ENCODE measurements around the gene SIK2. TPM values are rescaled to one million over a fixed set of nuclear protein-coding genes. Genes with fewer than 3 reads are reported as not detected.
"Not testable (repeated sequence)": the region's sequence is repeated elsewhere in the genome, so short reads cannot be mapped to it uniquely, and the experiment has no call there.

The SIK2 gene
- total RNA-seq, 1 experiment from 2014 or later = 9.0 TPM

- H3K9me2 ChIP-seq (replicated peaks; ENCODE audit: low read length) = no peaks in the 10 kb centered on the region
- no peak overlapping the region for H3K4me3 ChIP-seq (ENCODE audit: low read length)
- peaks cover 11% of the 10 kb centered on the region for H3F3A ChIP-seq (ENCODE audit: low read length, unreplicated experiment)
- H2AFZ ChIP-seq (ENCODE audit: low read length) = no peak overlapping the region
- ChIA-PET CTCF (no interaction called here), POLR2A (ENCODE audit: unreplicated experiment) (no interaction called here)
- DNase-seq (no peak), ATAC-seq (no peak)
- no peak overlapping the region for H3K4me2 ChIP-seq (ENCODE audit: low read length)
- TF ChIP-seq EZH2 (IDR thresholded peaks at IDR 0.05; ENCODE audit: low read length, unreplicated experiment) (no peak), EZH2phosphoT487 (IDR thresholded peaks at IDR 0.05; ENCODE audit: borderline replicate concordance, low read length) (no peak)
- H4K20me1 ChIP-seq (ENCODE audit: low read length) = no peaks in the 10 kb centered on the region
- BruUV-seq (replicated peaks) = no TSS peak
- no peaks in the 10 kb centered on the region for H3K9me3 ChIP-seq (ENCODE audit: low read length)
- no peaks in the 10 kb centered on the region for H3K27me3 ChIP-seq (ENCODE audit: low read length)
- no peak overlapping the region for H3K27ac ChIP-seq (ENCODE audit: low read length)
- no peaks in the 10 kb centered on the region for H3K79me2 ChIP-seq (ENCODE audit: low read length)
- H3K4me1 ChIP-seq (ENCODE audit: insufficient read depth, low read length) = peaks cover 19% of the 10 kb centered on the region
- intact Hi-C loops (cut with micrococcal nuclease) = no loop called here
- no peak overlapping the region for H3K9ac ChIP-seq (ENCODE audit: low read length)
- H3K36me3 ChIP-seq (ENCODE audit: low read depth, low read length) = no peaks in the 10 kb centered on the region; the same call in 1 of the 2 replicates
Measured at GRCh38 chr11:111714522-111714921, 112.3 kb downstream of the SIK2 start.

DNA sequence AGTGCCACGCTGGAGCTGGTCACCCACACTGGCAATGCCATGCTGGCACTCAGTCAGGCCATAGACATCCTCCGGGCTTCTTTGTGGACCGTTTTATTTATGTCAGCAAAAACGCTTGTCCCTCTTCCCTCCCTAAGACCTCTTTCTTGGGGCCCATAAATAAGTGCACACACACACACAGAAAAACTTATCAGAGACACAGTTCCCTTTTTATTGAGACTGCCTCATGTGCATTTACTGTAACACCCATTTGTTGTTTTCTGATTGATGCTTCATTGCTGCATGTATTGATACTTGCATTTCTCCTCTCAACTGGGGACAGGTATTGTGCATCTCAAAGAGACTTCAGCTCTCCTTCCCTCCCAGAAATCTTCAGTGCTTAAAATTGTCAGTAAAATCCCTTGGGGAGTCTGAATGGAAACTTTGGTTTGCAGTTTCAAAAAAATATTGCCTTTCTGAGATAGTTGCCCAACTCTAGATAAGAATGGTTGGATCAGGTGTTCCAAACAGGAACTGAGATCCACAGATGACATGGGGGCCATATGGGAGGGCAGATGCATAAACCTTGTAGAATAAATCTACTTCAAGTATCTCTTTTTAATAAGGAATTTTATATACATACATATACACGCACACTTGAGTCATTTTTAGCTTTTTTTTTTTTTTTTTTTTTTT lies 113.0 kb downstream of the SIK2 start:
- ATAC-seq = no peak
- Histone ChIP-seq H3K9ac (ENCODE audit: low read length) (no peak overlapping the region), H3F3A (ENCODE audit: low read length, unreplicated experiment) (peaks cover 11% of the 10 kb centered on the region), H3K4me2 (ENCODE audit: low read length) (no peak overlapping the region), H3K27me3 (ENCODE audit: low read length) (no peaks in the 10 kb centered on the region), H4K20me1 (ENCODE audit: low read length) (no peaks in the 10 kb centered on the region), H3K27ac (ENCODE audit: low read length) (no peak overlapping the region), H3K4me3 (ENCODE audit: low read length) (no peak overlapping the region), H2AFZ (ENCODE audit: low read length) (no peak overlapping the region), H3K4me1 (ENCODE audit: insufficient read depth, low read length) (peaks cover 21% of the 10 kb centered on the region), H3K9me2 (replicated peaks; ENCODE audit: low read length) (no peaks in the 10 kb centered on the region), H3K36me3 (ENCODE audit: low read depth, low read length) (peaks cover 7% of the 10 kb centered on the region; the same call in 1 of the 2 replicates), H3K9me3 (ENCODE audit: low read length) (no peaks in the 10 kb centered on the region), H3K79me2 (ENCODE audit: low read length) (no peaks in the 10 kb centered on the region)
- TF ChIP-seq EZH2 (IDR thresholded peaks at IDR 0.05; ENCODE audit: low read length, unreplicated experiment) (no peak), EZH2phosphoT487 (IDR thresholded peaks at IDR 0.05; ENCODE audit: borderline replicate concordance, low read length) (no peak), CTCF (conservative IDR thresholded peaks at IDR 0.05; ENCODE audit: low read depth, low read length) (no peak)
- BruUV-seq (replicated peaks) = no TSS peak
- DNase-seq = no peak
- CTCF ChIA-PET = no interaction called here
- intact Hi-C loops (cut with micrococcal nuclease) = no loop called here
- POLR2A ChIA-PET (ENCODE audit: unreplicated experiment) = no interaction called here

DNA sequence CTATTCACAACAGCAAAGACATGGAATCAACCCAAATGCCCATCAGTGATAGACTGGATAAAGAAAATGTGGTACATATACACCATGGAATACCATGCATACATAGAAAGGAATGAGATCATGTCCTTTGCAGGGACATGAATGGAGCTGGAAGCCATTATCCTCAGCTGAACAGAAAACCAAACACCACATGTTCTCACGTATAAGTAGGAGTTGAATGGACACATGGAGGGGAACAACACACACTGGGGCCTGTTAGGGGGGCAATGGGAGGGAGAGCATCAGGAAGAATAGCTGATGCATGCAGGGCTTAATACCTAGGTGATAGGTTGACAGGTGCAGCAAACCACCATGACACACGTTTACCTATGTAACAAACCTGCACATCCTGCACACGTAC lies 115.4 kb downstream of the SIK2 start:
- H3K79me2 ChIP-seq (ENCODE audit: low read length); H3K9me3 ChIP-seq (ENCODE audit: low read length); DNase-seq; H3K27me3 ChIP-seq (ENCODE audit: low read length); H4K20me1 ChIP-seq (ENCODE audit: low read length); POLR2A ChIA-PET (ENCODE audit: unreplicated experiment); H3K9me2 ChIP-seq (replicated peaks; ENCODE audit: low read length); H3K4me3 ChIP-seq (ENCODE audit: low read length); H2AFZ ChIP-seq (ENCODE audit: low read length); ATAC-seq; H3K9ac ChIP-seq (ENCODE audit: low read length); BruUV-seq (replicated peaks): not testable (repeated sequence)
- CTCF ChIA-PET = interaction anchor here (0.6 to 1.2 kb wide), 2 partner anchors 45 to 113 kb away, joined by 3 read pairs; no protein-coding TSS in a partner anchor
- Histone ChIP-seq H3K4me2 (ENCODE audit: low read length) (peak overlapping the region; percentile 72), H3F3A (ENCODE audit: low read length, unreplicated experiment) (peaks cover 11% of the 10 kb centered on the region), H3K4me1 (ENCODE audit: insufficient read depth, low read length) (peaks cover 21% of the 10 kb centered on the region), H3K36me3 (ENCODE audit: low read depth, low read length) (peaks cover 24% of the 10 kb centered on the region), H3K27ac (ENCODE audit: low read length) (peak overlapping the region; percentile 81)
- intact Hi-C loops (cut with micrococcal nuclease) = loop anchor here (1.0 kb wide), 5 partner anchors 14 to 113 kb away; partner anchors contain the start of gene PPP2R1B

Data from PC-3 (cell line).